ENCODE data around the gene HARBI1.

- TF ChIP-seq MAX (IDR thresholded peaks at IDR 0.05), result no peak
- TF ChIP-seq POLR2AphosphoS5 (IDR thresholded peaks at IDR 0.05; ENCODE audit: low read depth, low read length), result no peak
- TF ChIP-seq POLR2A (IDR thresholded peaks at IDR 0.05; ENCODE audit: control extremely low read depth in 1 of 2, low read depth in 2 of 2, low read length in 2 of 2), result no peak
- TF ChIP-seq MAFK (IDR thresholded peaks at IDR 0.05; ENCODE audit: low read depth, low read length), result no peak
- no peak for TF ChIP-seq EZH2 (IDR thresholded peaks at IDR 0.05; ENCODE audit: low read depth, low read length, severe bottlenecking)
- TF ChIP-seq CTCF (IDR thresholded peaks at IDR 0.05; ENCODE audit: control extremely low read depth in 1 of 3, insufficient read depth in 1 of 3, low read depth in 1 of 3, low read length in 3 of 3), result no peak
Observed at GRCh38 chr11:46649180-46649738, 32.2 kb upstream of the HARBI1 start.

Measured in H1 (cell line).